Esophagus mucosa (tissue), 1 donor: Measurements from ENCODE around the gene DPP6. TPM values are rescaled to one million over a fixed set of nuclear protein-coding genes. Genes with fewer than 3 reads are reported as not detected.
"Not testable (repeated sequence)": the region's sequence is repeated elsewhere in the genome, so short reads cannot be mapped to it uniquely, and the experiment has no call there.

Source experiments
- ATAC-seq: fragments of 200-7000 bp; cut with Tn5 transposase; one replicate; pipeline ENCODE4 v1.9.1; 2020
- total RNA-seq: library from RNA; stranded (reverse); gene quantifications from one replicate; pipeline ENCODE4 v1.2.4, GENCODE V29; 2023
- donor health status: DM: yes; HTN: yes; CAD: no.

The DPP6 gene
- total RNA-seq, 1 donor from 2014 or later: 0.12 TPM

DNA sequence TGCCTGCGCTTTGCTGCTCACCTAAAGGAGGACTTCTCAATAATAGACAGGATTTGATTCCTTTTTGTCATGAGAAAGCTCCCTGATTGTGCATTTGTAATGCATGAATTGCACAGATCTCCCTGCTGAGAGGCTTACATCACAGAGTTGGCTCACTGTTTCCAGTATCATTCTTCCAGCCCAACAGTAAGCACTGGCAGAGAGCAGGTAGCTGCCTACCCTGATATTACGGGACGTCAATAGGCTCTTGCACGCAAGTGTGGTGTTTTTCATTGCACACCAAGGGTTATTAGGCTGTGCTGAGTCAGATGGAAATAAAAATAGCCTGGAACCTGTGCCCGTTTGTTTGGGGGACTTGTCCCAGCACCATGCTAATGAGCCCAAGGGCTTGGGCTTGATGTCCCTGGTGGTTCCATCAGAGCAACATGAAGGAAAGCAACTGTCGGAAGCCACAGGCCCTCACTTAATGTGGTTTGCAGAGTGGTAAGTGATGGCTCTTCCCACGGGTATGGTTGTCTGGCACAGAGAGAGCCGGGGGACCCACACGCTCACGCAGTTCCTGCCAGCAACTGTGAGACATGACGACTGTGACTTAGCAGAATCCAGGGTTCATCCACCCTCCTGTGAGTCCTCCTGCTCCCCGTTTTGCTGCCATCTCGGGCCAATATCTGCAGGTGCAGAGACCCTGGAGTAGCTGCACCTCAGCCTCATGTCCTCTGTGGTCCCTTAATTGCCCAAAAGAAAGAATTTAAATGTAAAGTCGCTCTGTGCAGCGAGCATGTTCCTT lies 20.4 kb downstream of the DPP6 start:
- not testable (repeated sequence) for ATAC-seq

GRCh38 chr7:154078523-154078922 lies 26.3 kb downstream of the DPP6 start:
- ATAC-seq: not testable (repeated sequence)

DNA sequence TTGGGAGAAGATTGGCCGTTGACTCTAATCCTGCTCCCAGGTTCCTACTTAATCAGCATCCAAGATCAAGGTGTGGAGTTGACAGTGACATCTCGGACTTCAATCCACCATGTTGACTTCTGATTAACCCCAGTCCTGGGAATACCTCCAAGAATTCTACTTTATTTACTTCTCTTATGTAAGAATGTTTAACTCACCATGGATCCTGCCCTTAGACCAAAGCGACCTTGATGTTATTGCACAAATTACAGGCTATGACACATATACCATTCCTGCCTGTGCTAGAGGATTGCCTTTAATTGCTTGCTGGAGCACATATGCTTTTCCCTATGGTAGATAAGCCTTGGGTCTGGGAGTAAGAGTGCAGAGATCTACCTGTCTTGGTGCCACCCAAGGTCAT lies 28.1 kb downstream of the DPP6 start:
- not testable (repeated sequence) for ATAC-seq

- ATAC-seq: not testable (repeated sequence)
Observed at GRCh38 chr7:154087037-154087725, 35.0 kb downstream of the DPP6 start.

GRCh38 chr7:154092093-154092492 lies 39.9 kb downstream of the DPP6 start:
- not testable (repeated sequence) for ATAC-seq

DNA sequence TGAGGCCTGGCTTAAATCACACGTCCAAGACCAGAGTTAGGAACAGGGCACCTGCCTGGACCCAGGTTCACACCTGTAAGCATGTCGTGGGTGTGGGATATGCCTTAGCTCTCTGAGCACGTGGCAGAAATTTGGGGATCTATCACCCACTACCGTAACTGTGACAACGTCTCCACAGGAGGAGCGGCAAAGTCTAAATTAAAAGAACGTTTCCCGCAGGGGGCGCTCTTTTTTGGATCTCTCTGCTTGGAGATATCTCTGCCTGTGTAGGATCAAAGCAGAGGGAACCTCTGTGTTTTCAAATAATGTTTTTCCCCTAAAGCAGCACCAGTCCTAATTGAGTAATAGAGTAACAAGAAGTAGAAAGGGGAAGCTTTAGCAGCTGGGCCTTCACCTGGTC lies 43.0 kb downstream of the DPP6 start:
- ATAC-seq: not testable (repeated sequence)

GRCh38 chr7:154105063-154105462 lies 52.9 kb downstream of the DPP6 start:
- ATAC-seq: not testable (repeated sequence)

DNA sequence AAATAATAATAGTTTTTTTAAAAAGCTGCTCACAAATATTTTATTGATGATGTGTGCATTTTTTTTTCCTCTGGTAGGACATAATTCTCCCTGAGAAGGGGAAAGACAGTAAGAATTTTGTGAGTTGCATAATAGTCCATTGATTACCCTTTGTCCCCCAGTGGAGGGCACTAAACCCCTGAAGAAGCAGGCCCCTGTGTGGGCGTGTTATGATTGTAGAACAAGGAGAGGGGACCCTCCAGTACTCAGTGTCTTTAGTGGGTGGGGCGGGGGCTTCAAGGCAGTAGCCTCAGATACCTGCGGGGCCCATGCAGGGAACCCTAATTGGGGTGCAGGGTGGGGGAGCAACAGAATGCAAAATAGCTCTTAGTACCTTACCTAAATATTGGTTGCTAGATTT lies 57.4 kb downstream of the DPP6 start:
- ATAC-seq: not testable (repeated sequence)

- ATAC-seq: not testable (repeated sequence)
Observed at GRCh38 chr7:154113732-154114351, 61.6 kb downstream of the DPP6 start.

DNA sequence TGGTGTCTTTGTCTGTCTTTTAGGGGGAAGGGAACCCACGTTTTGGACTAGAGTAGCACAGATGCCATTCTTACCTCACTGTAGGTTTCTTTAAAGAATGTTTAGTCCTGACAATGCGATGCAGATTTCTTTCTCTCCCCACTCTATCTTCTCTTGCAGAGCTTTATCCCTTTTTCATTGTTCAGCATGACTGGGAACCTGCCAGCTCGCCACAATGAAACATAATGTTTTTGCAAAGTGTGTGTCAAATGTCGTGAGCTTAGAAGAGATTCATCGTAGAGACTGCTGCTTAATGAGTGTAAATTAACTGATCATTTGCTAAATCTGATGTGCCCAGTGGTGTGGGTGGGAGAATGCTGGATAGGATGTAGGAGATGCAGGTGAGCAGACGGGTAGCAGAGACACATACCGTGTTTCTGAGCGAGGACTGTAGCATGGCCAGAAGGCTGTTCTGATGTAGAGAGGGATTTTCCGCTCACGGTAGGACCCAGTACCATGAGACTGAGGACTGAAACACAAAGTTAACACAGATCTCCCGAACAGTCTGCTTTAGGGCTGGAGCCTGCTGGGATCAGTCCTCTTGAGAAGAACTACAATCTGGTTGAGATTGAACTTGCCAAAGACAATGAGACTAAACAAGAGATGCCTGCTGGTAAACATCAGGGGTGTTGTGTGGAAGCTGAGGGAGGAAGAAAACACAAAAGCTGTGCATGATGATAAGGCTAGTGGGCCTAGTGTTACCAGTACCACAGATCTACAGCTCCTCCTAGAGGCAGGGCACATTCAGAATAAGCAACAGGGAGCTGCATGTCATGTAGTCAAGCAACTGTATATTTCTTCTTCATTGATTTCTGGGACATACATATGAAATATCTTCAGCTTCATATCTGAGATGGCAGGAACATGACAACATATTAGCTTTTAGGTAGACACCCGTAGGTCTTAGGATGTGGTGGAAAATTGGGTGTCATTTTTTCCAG lies 65.5 kb downstream of the DPP6 start:
- not testable (repeated sequence) for ATAC-seq

- not testable (repeated sequence) for ATAC-seq
Observed at GRCh38 chr7:154120825-154121224, 68.6 kb downstream of the DPP6 start.

DNA sequence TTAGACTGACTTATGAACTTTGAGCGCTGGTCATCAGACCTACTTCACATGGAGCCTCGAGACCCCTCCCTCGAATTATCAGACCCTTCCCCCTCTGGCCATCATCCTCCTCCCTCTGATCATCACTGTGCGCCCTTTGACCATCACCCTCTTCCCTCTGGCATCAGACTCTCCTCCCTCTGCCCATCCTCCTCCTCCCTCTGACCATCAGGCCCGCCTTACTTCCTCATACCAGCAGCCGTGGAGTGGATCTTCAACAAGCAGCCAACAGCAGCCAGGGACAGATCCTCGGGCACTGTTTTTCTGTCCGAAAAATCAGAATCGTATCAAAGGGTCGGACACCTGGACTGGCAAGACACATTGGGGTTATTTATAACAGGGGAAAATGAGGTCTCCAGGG lies 70.5 kb downstream of the DPP6 start:
- not testable (repeated sequence) for ATAC-seq

GRCh38 chr7:154123397-154123796 lies 71.2 kb downstream of the DPP6 start:
- ATAC-seq: not testable (repeated sequence)

DNA sequence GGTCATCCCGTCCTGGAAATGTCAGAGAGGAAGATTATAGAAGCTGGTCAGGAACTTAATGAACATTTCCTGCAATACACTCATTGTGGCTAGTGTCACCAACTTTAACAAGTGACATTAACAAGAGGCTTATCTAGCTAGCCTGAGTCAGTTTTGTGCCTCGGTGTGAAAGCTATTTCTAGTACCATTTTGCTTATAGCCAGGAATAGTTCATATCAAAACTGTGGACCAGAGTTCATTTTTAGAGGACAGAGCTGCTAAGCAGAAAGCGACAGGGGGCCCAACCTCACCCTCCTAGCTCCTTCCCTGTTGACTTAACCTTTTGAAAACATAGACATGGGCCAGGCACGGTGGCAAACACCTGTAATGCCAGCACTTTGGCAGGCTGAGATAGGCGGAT lies 76.9 kb downstream of the DPP6 start:
- not testable (repeated sequence) for ATAC-seq

GRCh38 chr7:154132617-154133016 lies 80.4 kb downstream of the DPP6 start:
- ATAC-seq: not testable (repeated sequence)

- not testable (repeated sequence) for ATAC-seq
Observed at GRCh38 chr7:154133703-154134277, 81.6 kb downstream of the DPP6 start.

GRCh38 chr7:154134698-154135097 lies 82.5 kb downstream of the DPP6 start:
- ATAC-seq: not testable (repeated sequence)

DNA sequence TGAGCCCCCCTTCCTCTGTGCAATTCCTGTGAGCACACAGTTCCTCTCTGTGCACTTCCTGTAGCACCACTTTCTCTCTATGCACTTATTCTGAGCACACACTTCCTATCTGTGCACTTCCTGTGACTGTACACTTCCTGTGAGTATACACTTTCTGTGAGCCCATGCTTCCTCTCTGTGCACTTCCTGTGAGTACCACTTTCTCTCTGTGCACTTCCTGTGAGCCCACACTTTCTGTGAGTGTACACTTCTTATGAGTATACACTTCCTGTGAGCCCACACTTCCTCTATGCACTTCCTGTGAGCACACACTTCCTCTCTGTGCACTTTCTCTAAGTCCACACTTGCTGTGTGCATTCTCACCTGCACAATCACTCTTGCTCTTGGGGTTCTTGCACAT lies 83.4 kb downstream of the DPP6 start:
- ATAC-seq: not testable (repeated sequence)

DNA sequence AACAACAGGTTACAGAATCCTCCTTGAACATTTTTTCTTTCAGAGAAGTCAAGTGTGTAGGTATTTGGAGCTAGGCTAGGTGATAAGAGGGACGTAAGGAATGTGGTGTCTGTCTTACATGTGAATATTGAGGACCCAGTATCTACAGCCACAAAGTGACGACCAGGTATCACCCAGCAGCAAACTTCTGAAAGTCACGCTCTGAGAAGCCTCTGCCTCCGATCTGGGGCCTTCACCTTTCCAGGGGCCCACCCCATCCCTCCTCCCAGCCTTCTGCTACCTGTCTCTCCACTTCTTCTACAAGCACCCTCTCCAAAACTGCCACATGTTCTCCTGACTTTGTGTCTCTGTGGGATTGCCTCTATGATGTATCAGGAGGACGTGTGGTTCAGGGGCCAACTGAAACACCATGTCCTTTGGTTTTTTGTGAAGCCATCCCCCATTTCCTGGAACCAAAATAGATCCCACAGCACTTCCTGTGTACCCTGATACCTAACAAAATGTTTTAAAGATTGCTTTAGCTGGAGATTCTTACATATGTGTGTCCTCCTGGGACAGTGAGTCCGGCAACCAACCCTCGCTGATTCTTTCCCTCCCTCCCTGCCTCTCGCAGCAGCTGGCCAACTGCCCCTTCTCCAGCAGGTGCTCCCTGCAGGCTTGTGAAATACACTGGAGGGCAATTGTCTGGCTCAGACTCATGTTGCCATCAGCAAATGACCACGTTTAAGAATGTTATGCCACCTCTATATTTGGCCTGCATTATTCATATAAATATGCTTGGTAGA lies 93.9 kb downstream of the DPP6 start:
- ATAC-seq: not testable (repeated sequence)

DNA sequence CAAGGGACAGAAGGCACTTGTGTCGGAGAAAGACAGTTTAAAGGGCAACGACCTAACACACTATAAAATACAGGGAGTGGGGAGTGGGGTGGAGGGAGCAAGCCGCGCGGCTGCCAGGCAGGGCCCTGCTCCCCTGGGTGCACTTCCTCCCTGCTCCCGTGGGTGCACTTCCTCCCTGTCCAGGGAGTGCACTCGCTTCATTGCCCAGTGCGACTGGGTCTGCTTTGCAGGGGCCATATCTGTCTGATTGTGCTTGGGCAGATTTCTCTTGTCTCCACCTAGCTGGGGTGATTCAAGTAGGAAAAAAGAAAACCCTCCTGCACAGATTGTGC lies 94.5 kb downstream of the DPP6 start:
- not testable (repeated sequence) for ATAC-seq
